Esophagus (tissue), 2 donors: Measurements from ENCODE around the gene SLC35A2. TPM values are rescaled to one million over a fixed set of nuclear protein-coding genes. Genes with fewer than 3 reads are reported as not detected.

Experiments
- H3K27ac ChIP-seq, 2 donors: one replicate each; pipeline ENCODE4 v1.5.1; 2013; ENCODE audit warnings: low read depth in 2 of 2, mild to moderate bottlenecking in 2 of 2, inconsistent platforms in 1 of 2, low read length in 1 of 2, moderate library complexity in 1 of 2
- H3K27me3 ChIP-seq, 2 donors: one replicate each; pipeline ENCODE4 v1.6.1; 2013; ENCODE audit warnings: low read length in 2 of 2, control low read depth in 1 of 2, mild to moderate bottlenecking in 1 of 2; ENCODE audit not compliant: insufficient read depth in 2 of 2, control insufficient read depth in 1 of 2
- H3K36me3 ChIP-seq, 2 donors: one replicate each; pipeline ENCODE4 v1.6.1; 2013; ENCODE audit warnings: low read length in 1 of 2; ENCODE audit not compliant: control insufficient read depth in 2 of 2, insufficient read depth in 2 of 2
- H3K4me1 ChIP-seq, 2 donors: one replicate each; pipeline ENCODE4 v1.6.1; 2013; ENCODE audit warnings: low read length in 1 of 2; ENCODE audit not compliant: control insufficient read depth in 2 of 2, insufficient read depth in 2 of 2
- H3K4me3 ChIP-seq, 2 donors: one replicate each; pipeline ENCODE4 v1.5.1; 2013; ENCODE audit warnings: low read length in 2 of 2, mild to moderate bottlenecking in 2 of 2, low read depth in 1 of 2, moderate library complexity in 1 of 2
- H3K9me3 ChIP-seq, 2 donors: one replicate each; pipeline ENCODE4 v1.6.1; 2013; ENCODE audit warnings: mild to moderate bottlenecking in 2 of 2, low read depth in 1 of 2, low read length in 1 of 2, moderate library complexity in 1 of 2; ENCODE audit not compliant: control insufficient read depth in 2 of 2, insufficient read depth in 1 of 2
- WGBS, 2 donors: extraction: QIAGEN DNeasy Blood & Tissue Kit; methylation state at CpG; one replicate each; pipeline ENCODE4 v1.1.7; 2013; 5-methylcytosine and 5-hydroxymethylcytosine counted together
- polyA plus RNA-seq, 2 donors: library from polyadenylated mRNA; stranded (reverse); fragments of 200-250 nt; gene quantifications; one replicate each; pipeline ENCODE4 v1.2.3, GENCODE V29; 2013
- donor health status: healthy with polysubstance abuse.
- donor health status: Bipolar disorder and iron deficiency.

Gene SLC35A2
- polyA plus RNA-seq, 2 donors, result 6.9 to 22.1 TPM

GRCh38 chrX:48904626-48905025 is 6.8 kb downstream of the SLC35A2 start:
- no peaks in the 10 kb centered on the region for H3K4me1 ChIP-seq
- peaks cover 3 to 25% of the 10 kb centered on the region in 2 donors for H3K36me3 ChIP-seq
- no peak overlapping the region for H3K4me3 ChIP-seq
- no peaks in the 10 kb centered on the region for H3K27me3 ChIP-seq
- no peak overlapping the region for H3K27ac ChIP-seq
- H3K9me3 ChIP-seq, result no peaks in the 10 kb centered on the region
- WGBS, 2 donors, result 79 to 84% methylated on average over 14 of the region's 14 CpGs

- 80 to 81% methylated on average over 7 to 8 of the region's 8 CpGs for WGBS, 2 donors
- Histone ChIP-seq H3K4me1 (no peaks in the 10 kb centered on the region), H3K27me3 (no peaks in the 10 kb centered on the region), H3K9me3 (no peaks in the 10 kb centered on the region), H3K4me3 (no peak overlapping the region), H3K27ac (no peak overlapping the region), H3K36me3 (peaks cover 3 to 25% of the 10 kb centered on the region in 2 donors)
Measured at GRCh38 chrX:48904180-48904579, 7.3 kb downstream of the SLC35A2 start.

GRCh38 chrX:48903290-48903689 is 8.2 kb downstream of the SLC35A2 start:
- Histone ChIP-seq H3K27me3 (no peaks in the 10 kb centered on the region), H3K4me1 (no peaks in the 10 kb centered on the region), H3K27ac (no peak overlapping the region), H3K9me3 (no peaks in the 10 kb centered on the region), H3K36me3 (peaks cover 3 to 25% of the 10 kb centered on the region in 2 donors), H3K4me3 (no peak overlapping the region)
- 81 to 89% methylated on average over 6 of the region's 6 CpGs for WGBS, 2 donors

GRCh38 chrX:48902776-48903175 is 8.7 kb downstream of the SLC35A2 start:
- Histone ChIP-seq H3K9me3 (no peaks in the 10 kb centered on the region), H3K4me1 (no peaks in the 10 kb centered on the region), H3K27me3 (no peaks in the 10 kb centered on the region), H3K36me3 (peaks cover 3 to 25% of the 10 kb centered on the region in 2 donors), H3K4me3 (no peak overlapping the region), H3K27ac (no peak overlapping the region)
- WGBS, 2 donors, result 86 to 87% methylated on average over 14 of the region's 14 CpGs

GRCh38 chrX:48902135-48902534 is 9.3 kb downstream of the SLC35A2 start:
- Histone ChIP-seq H3K4me3 (no peak overlapping the region), H3K27ac (no peak overlapping the region), H3K36me3 (peaks cover 3 to 25% of the 10 kb centered on the region in 2 donors), H3K4me1 (no peaks in the 10 kb centered on the region), H3K27me3 (no peaks in the 10 kb centered on the region), H3K9me3 (no peaks in the 10 kb centered on the region)
- WGBS, 2 donors, result 93 to 96% methylated on average over 20 of the region's 20 CpGs

GRCh38 chrX:48901069-48901468 is 10.4 kb downstream of the SLC35A2 start:
- no peaks in the 10 kb centered on the region for H3K27me3 ChIP-seq
- no peaks in the 10 kb centered on the region for H3K9me3 ChIP-seq
- H3K36me3 ChIP-seq, result peaks cover 3 to 22% of the 10 kb centered on the region in 2 donors
- no peak overlapping the region for H3K4me3 ChIP-seq
- no peak overlapping the region for H3K27ac ChIP-seq
- 82 to 86% methylated on average over 7 of the region's 7 CpGs for WGBS, 2 donors
- H3K4me1 ChIP-seq, result no peaks in the 10 kb centered on the region

- peaks cover 3 to 18% of the 10 kb centered on the region in 2 donors for H3K36me3 ChIP-seq
- no peaks in the 10 kb centered on the region for H3K27me3 ChIP-seq
- no peaks in the 10 kb centered on the region for H3K4me1 ChIP-seq
- no peaks in the 10 kb centered on the region for H3K9me3 ChIP-seq
- 54 to 68% methylated on average over 8 of the region's 8 CpGs for WGBS, 2 donors
- no peak overlapping the region for H3K27ac ChIP-seq
- H3K4me3 ChIP-seq, result no peak overlapping the region
Measured at GRCh38 chrX:48899078-48899410, 12.4 kb downstream of the SLC35A2 start.

- Histone ChIP-seq H3K27ac (peak within 1 kb of the TSS; percentile 95 to 99), H3K4me1 (no peaks in the 10 kb centered on the region)
- WGBS, 2 donors, result 0 to 36% methylated on average over 49 of the region's 49 CpGs
Measured at GRCh38 chrX:48897625-48898306, 13.7 kb downstream of the SLC35A2 start, which contains the start of the genes PQBP1 and TIMM17B. Gene PQBP1, plus strand, starts transcription at chrX:48897930. Its CDS starts 580 bp downstream, at chrX:48898510. Gene TIMM17B, minus strand, starts transcription at chrX:48897768. Its CDS starts 19 bp downstream, at chrX:48897749.

GRCh38 chrX:48897157-48897624 is 14.3 kb downstream of the SLC35A2 start:
- H3K4me3 ChIP-seq, result peak overlapping the region; percentile 58 to 83
- H3K9me3 ChIP-seq, result no peaks in the 10 kb centered on the region
- H3K4me1 ChIP-seq, result no peaks in the 10 kb centered on the region
- H3K27ac ChIP-seq, result peak overlapping the region; percentile 94 to 99
- 0 to 26% methylated on average over 38 of the region's 38 CpGs for WGBS, 2 donors
- H3K27me3 ChIP-seq, result no peaks in the 10 kb centered on the region
- H3K36me3 ChIP-seq, result peaks cover 0 to 12% of the 10 kb centered on the region in 2 donors

More at GRCh38 chrX:48897625-48898306, 13.7 kb downstream of the SLC35A2 start, which contains the start of the genes PQBP1 and TIMM17B:
- peak within 1 kb of the TSS; percentile 58 to 83 for H3K4me3 ChIP-seq
- H3K36me3 ChIP-seq, result peaks cover 2 to 17% of the 10 kb centered on the region in 2 donors
- no peaks in the 10 kb centered on the region for H3K9me3 ChIP-seq
- H3K27me3 ChIP-seq, result no peaks in the 10 kb centered on the region

- no peaks in the 10 kb centered on the region for H3K4me1 ChIP-seq
Measured at GRCh38 chrX:48896611-48897011, 14.8 kb downstream of the SLC35A2 start.

More at GRCh38 chrX:48896611-48897011, 14.8 kb downstream of the SLC35A2 start:
- Histone ChIP-seq H3K27ac (peak overlapping the region; percentile 94 to 99), H3K4me3 (peak overlapping the region; percentile 58 to 83), H3K9me3 (no peaks in the 10 kb centered on the region), H3K36me3 (peaks cover 0 to 8% of the 10 kb centered on the region in 2 donors), H3K27me3 (no peaks in the 10 kb centered on the region)
- WGBS, 2 donors, result 35 to 49% methylated on average over 9 of the region's 9 CpGs
